HL-60 (cell line): ENCODE measurements around the gene GALR2.

ENCODE experiments used
- CTCF ChIP-seq: IDR thresholded peaks from one replicate; pipeline ENCODE4 v1.5.1; 2011; ENCODE audit warnings: low read length, control low read depth, inconsistent platforms; ENCODE audit not compliant: insufficient read depth
- POLR2AphosphoS5 ChIP-seq: IDR thresholded peaks from 2 replicates; pipeline ENCODE4 v1.6.1; 2012; ENCODE audit warnings: low read depth
- REST ChIP-seq: IDR thresholded peaks from 2 replicates; pipeline ENCODE4 v1.6.1; 2012; ENCODE audit warnings: low read depth; ENCODE audit not compliant: insufficient replicate concordance

- no peak for TF ChIP-seq CTCF
- TF ChIP-seq POLR2AphosphoS5, result no peak
- no peak for TF ChIP-seq REST
These were observed 2.4 kb downstream of the GALR2 start for GRCh38 chr17:76076765-76077583.
